Thyroid gland (tissue), 4 donors: Measurements from ENCODE around the gene AQP7.

Source experiments
- CTCF ChIP-seq, 6 experiments: fragments of 200-600 bp in 3 of 6; fragments of 450-650 bp in 3 of 6; sonication (generic) in 3 of 6; IDR thresholded peaks; one replicate each; pipeline ENCODE4 v1.5.1; 2016 to 2019; ENCODE audit warnings: antibody characterized with exemption in 6 of 6, mild to moderate bottlenecking in 2 of 6, inconsistent platforms in 1 of 6, moderate library complexity in 1 of 6
- POLR2A ChIP-seq, 2 donors: fragments of 450-650 bp; IDR thresholded peaks; one replicate each; pipeline ENCODE4 v1.6.1; 2017; ENCODE audit warnings: antibody characterized with exemption in 2 of 2, mild to moderate bottlenecking in 2 of 2, moderate library complexity in 1 of 2

DNA sequence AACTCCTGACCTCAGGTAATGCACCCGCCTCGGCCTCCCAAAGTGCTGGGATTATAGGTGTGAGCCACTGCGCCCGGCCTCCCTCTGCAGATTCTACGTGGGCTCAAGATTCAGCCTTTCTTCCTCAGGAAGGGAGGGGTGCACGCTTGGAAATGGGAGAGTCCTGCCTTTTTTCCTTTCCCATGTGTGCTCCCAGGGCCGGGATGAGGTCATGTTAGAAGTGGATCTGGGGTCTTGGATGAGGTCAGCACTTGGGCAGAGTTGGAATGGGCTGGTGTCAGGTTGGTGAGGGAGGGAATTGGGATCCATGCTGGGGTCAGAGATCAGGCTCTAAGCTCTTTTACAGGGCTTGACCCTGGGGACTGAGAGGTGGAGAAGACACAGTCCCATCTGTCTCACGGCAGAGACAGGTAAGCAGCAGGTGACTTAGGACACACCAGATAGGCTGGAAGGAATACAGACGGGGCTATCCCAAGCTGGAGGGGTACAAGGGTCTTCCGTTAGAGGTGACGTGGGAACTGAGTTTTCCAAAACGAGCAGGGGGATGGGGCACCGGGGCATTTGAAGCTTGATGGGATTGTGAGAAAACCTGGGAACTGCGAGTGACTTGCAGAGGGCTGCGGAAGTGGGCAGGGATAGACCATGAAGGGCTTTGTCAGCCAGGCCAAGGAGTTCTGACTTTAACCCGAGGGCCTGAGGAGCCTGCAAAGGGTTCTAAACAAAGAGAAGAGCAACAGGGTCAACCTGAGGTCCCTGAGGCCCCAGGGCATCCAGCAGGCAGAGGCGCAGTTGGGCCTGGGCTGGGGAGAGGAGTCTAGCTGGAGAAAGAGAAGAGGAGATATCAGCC is 1.8 kb upstream of the AQP7 start:
- TF ChIP-seq CTCF (IDR thresholded peaks at IDR 0.05) (no peak), POLR2A (IDR thresholded peaks at IDR 0.05) (no peak)
